ENCODE results near the gene MGMT.
A peak's percentile ranks its signal among the peaks of the same experiment; 100 is the strongest.

The MGMT gene

DNA sequence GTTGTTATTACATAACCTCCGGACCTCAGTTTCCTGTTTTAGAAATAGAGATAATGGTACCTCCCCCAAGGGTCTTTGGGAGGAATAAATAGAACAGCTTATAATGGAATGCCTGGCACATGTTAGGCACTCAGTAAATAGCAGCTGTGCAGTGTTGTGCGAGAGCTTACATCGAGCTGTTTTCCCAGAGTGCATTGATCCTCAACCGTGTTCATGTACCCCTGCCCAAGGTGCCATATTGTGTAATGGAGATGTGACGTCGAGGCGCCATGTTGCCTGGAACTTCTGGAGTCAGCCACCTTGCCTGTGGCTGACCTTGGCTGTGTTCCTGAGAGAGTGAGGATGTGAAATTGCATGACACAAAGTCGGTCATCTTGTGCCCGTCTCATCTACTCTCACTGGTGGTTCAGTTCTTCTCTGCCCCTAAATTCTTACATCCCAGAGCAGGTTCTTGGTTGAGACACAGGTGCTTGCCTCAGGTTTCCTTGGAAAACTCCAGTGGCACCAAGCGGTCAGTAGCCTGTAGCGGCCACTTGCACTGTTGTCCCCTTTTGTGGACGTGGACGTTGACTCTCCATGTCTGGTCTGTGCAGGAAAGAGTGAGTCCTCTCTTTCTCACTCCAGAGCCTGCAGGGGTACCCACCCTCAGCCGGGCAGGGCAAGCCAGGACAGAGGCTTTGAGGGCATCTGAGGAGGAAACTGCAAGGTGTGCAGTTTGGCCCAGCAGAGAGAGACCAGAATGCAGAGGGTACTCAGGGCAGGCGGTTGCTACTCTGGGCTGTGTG is 230.6 kb downstream of the MGMT start:
- no peak for DNase-seq

- DNase-seq: no peak
Observed at GRCh38 chr10:129699722-129700340, 232.8 kb downstream of the MGMT start.

DNA sequence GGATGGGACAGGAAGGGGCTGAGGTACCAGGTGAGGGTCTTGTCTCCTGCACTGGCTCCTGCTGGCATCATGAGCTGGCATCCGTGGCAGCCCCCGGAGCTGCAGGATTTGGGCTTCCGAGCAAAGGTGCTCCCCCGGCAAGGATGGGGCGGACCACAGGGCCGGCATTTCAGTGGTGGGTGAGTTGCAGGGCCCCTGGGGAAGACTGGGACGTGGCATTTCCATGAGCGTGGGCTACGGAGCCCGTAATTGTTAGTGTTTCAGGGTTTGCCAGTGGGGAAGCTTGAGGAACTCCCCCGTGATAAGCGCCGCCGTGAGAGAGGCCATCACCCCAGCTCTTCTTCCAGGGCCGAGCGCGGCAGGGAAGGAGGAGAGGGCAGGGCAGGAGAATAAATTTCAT is 235.6 kb downstream of the MGMT start:
- no peak for DNase-seq

- DNase-seq: no peak
Observed at GRCh38 chr10:129703287-129704137, 236.5 kb downstream of the MGMT start.

DNA sequence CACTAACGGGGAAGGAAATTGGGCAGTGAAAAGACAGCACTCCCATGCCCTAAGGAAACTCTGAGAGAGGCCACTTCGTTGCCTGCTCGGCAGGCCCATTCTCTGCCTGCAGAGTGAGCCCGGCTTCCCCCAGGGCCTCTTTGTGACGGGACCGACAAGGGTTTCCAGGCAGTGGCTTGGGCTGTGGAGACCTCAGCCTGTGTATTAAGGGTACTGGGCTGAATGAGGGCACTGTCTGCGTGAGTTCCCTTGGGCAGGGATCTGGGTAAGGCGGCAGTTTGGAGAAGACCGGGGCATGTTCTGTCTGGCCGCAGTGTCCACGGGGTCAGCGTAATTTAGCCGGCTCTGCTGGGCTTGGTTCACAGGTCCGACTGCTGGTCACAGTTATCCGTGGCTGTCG is 237.2 kb downstream of the MGMT start:
- DNase-seq: no peak

GRCh38 chr10:129704786-129705525 is 237.9 kb downstream of the MGMT start:
- no peak for DNase-seq

DNA sequence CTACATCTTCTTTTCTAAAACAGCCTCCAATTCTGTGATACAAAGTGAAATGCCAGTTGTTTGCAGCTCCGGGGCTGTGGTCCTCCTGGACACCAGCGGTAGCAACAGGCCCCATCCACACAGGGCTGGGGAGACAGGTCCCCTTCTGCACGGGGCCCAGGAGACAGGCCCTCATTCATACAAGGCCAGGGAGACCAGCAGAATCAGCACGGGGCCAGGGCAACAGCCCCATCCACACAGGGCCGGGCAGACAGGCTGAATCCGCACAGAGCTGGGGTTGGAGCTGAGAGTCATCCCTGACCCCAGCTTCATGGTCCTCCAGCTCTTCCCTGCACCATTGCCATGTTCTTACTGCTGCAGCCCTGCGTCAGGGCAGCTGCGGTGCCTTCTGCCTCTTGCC is 238.6 kb downstream of the MGMT start:
- no peak for DNase-seq

DNA sequence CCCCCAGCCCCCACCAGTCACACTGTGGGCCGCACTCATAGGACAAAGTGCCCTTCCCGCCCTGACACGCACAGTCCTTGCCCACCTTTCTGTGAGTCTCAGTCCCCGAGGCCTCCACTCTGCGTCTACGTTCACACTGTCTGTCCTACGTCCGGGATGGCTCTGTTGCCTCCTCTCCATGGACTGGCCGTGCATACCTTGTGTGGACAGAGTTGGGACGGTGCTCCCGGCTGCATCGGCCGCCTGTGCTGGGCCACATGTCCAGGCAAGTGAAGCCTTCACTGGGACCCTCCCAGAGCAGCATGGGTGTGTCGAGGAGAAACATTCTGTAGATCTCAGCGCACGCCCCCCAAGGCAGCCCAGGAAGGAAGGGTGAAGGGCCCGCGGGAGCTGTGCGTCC is 239.0 kb downstream of the MGMT start:
- DNase-seq: no peak

- no peak for DNase-seq
Observed at GRCh38 chr10:129706523-129706922, 239.5 kb downstream of the MGMT start.

DNA sequence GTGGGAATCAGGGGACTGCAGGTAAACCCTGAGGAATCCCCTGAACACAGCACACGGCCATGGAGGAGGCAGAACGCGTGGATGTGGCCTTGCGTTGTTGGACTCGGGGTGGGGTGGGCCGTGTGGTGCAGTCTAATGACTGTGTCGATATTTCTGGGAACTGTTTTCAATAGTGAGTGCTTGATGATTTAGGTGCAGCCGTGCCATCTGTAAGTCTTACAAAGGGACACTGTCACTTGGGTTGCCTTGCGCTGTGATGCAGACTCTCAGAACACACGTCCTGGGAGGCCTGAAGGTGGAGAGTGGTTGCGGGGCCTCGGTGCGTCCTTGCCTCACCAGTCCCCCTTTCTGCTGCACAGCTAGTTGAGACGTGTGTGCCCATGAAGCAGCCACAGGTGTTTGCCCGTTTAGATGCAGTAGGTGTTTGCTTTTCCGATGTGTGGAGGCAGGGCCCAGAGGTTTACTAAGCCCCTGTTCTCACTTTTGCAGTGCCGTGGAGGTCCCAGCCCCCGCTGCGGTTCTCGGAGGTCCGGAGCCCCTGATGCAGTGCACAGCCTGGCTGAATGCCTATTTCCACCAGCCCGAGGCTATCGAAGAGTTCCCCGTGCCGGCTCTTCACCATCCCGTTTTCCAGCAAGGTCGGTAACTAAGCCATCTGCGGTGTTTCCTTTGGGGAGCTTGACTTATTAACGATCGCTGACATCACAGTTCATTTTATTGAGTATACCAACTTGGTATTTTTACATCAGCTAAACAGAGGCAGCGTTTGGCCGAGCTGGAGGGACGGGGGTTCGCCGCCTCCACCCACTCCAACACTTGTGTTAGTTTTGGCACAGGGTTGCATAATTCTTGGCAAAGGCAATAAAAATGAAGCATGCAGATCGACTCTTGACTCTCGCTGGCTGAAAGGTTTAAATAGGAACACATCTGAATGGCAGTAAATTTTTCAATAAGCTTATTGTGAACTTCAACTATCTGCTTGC is 240.7 kb downstream of the MGMT start:
- DNase-seq: peak; percentile 61

GRCh38 chr10:129709101-129709500 is 242.1 kb downstream of the MGMT start:
- DNase-seq: no peak

- DNase-seq: no peak
Observed at GRCh38 chr10:129709627-129710509, 242.8 kb downstream of the MGMT start.

DNA sequence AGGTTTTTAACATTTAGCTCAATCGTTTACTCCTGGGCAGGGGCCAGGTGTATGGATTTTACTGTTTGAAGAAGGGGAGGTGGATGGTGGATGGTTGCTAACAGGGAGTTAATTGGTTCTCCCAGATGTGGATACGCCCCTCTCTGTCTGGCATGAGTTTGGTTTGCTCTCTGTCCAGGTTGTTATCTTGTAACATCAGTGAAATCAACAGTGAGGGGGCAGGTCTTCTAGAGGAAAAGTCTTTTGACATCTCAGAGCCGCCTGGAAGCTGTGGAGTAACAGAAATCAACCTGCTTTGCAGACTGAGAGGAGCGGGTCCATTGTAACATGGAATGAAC is 243.4 kb downstream of the MGMT start:
- peak; percentile 3 for DNase-seq

GRCh38 chr10:129711291-129711690 is 244.2 kb downstream of the MGMT start:
- DNase-seq: no peak

DNA sequence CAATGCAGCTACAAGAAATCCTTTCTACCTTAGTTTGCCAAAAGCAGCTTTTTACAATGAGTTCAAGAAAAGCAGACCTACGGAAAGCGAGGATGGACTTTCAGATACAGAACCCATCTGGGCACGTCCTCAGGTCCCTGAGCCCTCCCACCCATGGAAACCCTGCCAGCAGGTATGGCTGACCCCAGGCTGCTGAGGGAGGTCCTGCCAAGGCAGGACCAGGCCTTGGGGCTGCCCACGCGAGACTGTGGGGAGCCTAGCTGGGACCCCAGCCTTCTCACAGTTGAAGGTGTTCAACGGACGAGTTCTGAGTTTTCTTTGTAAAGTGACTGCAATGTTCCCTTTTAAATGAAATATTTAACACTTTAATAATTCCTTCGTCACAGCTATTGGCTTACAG is 245.0 kb downstream of the MGMT start:
- no peak for DNase-seq

DNA sequence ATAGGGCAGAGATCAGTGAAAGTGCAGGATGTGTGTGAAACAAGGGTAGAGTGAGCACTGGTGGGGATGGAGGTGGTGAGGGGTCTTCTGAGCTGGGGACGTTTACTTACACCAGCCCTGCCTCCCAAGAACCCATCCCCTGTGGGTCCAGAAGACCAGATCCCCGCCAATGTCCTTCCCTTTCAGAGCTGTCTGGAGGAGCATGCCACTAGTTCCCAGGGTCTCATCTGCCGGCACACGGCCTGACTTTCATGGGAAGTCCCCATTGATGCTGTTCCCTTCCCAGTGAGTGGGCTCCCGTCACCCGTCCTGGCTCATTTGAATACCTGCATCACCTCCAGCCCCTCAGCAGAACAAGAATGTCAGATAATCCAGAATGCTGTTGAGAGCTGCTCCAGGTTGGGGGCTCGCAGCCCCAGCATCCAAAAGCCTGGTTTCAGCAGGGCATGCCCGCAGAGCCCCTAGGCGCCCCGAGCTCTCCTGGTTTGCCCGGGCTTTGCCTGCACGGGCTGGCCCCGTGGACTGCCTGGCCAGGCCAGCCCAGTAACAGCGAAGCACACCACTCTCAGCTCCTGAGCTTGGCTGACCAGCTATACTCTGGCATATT is 246.7 kb downstream of the MGMT start:
- no peak for DNase-seq

DNA sequence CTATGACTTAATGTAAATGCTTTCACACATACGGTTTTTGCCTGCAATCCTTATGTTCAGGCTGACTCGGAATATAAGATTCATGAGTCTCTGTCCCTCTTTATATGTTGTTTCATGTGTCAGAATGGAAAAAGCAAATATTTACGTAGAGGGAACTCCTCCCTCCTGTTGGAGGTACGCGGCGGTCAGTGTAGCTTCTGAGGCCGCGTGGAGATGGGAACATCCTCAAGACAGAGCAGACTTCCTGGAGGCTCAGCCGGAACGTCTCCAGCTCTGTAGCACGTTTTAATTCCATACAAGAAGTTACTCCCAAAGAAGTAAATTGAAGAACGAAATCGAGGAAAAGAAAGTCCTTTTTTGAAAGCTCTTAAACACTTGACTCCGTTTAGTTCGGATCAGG is 248.8 kb downstream of the MGMT start:
- DNase-seq: no peak

- DNase-seq: no peak
Observed at GRCh38 chr10:129716211-129716681, 249.2 kb downstream of the MGMT start.

DNA sequence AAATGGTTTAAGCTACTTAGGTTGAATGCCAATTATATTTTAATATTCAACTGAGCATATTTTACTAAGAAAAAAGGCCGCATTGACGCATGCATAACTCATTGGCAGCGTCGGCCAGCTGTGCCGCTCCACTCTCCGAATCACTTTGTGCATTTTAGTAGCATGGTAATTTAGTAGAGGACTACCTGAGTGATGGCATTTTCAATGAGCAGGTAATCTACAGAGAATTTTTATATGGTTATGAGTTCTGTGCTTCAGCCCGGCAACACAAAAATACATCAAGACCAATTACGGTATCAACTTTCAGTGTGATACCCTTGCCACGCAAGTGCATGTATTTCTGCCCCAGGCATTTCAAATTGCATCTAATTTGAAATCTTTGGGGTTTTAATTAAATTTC is 249.8 kb downstream of the MGMT start:
- DNase-seq: no peak

GRCh38 chr10:129717816-129718547 is 250.9 kb downstream of the MGMT start:
- no peak for DNase-seq

All from NCI-H2029 (cell line).